Lung microvascular endothelial cell (primary cell): ENCODE measurements around the gene JPT1. TPM values are rescaled to one million over a fixed set of nuclear protein-coding genes. Genes with fewer than 3 reads are reported as not detected.
A peak's percentile ranks its signal among the peaks of the same experiment; 100 is the strongest.

Source experiments
- DNase-seq, 2 donors: peaks; one replicate each; pipeline versions ENCODE4 v3.0.0 to v3.0.0-alpha.2; 2010; ENCODE audit warnings: low read depth in 2 of 2
- total RNA-seq: library from RNA; depleted of rRNA; stranded (reverse); fragments of >200 nt; gene quantifications from 2 replicates; pipeline ENCODE4 v1.2.1, GENCODE V29; 2014

JPT1 gene
- total RNA-seq, 1 donor from 2014 or later: 72.4 TPM

- peak; percentile 64 to 65 for DNase-seq
Observed at GRCh38 chr17:75105126-75106080, 48.9 kb downstream of the JPT1 start.

GRCh38 chr17:75103601-75104554, 50.4 kb downstream of the JPT1 start:
- no peak for DNase-seq

DNA sequence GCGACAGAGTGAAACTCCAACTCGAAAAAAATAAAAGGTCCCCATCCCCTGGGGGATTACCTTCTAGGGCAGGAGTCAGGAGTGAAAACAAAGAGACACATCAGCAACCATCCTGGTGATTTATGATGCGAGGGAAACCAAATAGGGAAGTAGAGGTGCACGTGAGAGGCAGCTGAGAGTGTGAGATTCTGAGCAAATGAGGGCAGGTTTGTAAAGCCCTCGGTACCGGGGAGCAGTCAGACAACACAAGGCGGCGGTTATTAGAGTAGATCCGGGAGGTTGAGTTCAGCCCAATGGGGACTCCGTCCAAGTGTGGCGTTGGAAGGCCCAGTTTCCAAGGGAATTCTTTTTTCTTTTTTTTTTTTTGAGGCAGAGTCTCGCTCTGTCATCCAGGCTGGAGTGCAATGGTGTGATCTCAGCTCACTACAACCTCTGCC, 51.9 kb downstream of the JPT1 start:
- DNase-seq: no peak

- no peak for DNase-seq
Observed at GRCh38 chr17:75099881-75100595, 54.3 kb downstream of the JPT1 start.

DNA sequence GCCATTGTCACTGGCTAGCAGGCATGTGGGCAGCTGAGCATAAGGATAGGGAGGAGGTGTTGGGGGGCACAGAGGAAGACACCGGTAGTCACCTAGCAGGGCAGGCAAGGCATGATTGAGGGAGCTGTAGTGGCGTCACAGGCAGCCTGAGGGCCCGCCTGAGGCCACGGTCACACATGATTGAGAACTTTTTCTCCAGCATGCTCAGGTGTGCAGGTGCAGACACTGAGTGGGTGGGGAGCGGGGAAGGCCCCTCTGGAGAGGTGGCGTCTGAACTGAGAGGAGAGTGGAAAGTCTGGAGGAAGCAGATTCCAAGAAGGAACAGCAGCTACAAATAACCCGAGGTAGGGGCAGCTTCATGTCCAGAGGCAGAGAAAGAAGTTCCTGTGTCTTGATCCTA, 55.5 kb downstream of the JPT1 start:
- no peak for DNase-seq

DNA sequence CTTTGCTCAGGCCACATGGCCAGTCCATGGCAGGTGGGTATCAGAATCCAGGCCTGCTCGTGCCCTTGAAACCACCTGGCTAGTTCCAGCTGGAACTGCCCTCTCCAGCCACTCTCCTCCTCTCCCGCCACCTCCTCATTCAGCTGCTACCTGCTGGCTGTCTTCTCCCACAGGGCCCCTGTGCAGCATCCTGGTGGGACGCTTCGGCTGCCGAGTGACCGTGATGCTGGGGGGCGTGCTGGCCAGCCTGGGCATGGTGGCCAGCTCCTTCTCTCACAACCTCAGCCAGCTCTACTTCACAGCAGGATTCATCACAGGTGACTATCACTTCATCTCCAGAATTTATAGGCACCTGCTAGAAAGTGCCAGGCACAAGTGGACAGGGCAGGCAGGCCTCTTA, 56.4 kb downstream of the JPT1 start:
- no peak for DNase-seq

DNA sequence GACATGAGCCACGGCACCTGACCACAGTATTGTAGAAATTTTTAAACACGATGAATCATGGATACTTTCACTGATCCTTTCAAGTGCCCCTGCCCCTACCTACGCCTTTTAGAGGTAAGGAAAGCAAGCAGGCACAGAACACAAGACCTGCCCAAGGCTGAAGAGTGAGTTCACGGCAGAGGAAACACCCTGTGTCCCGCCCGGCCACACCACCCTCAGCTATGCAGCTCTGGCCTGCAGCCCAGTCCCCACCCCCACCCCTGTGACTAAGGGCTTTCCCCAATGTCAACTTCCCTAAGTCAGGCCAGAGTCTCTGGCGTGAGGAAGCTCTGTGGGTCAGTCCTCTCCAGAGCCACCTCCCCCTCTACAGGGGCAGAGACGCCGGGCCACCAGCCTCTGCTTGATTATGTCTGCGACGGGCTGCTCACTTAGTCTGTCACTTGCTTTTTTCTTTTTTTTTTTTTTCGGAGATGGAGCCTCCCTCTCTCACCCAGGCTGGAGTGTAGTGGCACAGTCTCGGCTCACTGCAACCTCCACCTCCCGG, 58.2 kb downstream of the JPT1 start:
- DNase-seq: peak; percentile 76 to 85

- DNase-seq: no peak
Observed at GRCh38 chr17:75094871-75095399, 59.4 kb downstream of the JPT1 start.

DNA sequence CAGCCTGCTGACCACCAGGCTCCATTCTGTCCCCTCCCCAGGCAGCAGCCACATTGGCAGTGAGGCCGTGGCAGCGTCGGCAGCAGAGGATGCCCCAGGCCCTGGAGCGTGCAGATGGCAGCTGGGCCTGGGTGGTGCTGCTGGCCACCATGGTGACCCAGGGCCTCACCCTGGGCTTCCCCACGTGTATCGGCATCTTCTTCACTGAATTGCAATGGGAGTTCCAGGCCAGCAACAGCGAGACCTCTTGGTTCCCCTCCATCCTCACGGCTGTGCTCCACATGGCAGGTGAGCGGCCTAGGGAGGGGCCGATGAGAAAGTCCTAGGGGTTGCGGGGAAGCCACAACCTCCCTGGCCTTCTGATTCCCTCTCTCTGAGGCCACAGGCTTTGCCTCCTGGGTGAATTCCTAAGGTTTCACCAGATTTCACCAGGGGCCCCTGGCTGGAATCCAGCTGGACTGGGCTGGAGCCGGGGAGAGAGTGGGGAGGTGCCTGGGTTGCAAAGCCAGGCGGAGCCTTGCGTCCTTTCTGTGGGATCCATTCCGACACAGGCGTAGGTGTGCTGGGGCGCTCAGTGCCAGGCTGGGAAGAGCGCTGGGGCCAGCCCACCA, 60.7 kb downstream of the JPT1 start:
- no peak for DNase-seq

GRCh38 chr17:75091855-75092327, 62.4 kb downstream of the JPT1 start:
- DNase-seq: no peak

GRCh38 chr17:75090871-75091854, 63.1 kb downstream of the JPT1 start:
- DNase-seq: peak in 1 of 2 donors; percentile 12

DNA sequence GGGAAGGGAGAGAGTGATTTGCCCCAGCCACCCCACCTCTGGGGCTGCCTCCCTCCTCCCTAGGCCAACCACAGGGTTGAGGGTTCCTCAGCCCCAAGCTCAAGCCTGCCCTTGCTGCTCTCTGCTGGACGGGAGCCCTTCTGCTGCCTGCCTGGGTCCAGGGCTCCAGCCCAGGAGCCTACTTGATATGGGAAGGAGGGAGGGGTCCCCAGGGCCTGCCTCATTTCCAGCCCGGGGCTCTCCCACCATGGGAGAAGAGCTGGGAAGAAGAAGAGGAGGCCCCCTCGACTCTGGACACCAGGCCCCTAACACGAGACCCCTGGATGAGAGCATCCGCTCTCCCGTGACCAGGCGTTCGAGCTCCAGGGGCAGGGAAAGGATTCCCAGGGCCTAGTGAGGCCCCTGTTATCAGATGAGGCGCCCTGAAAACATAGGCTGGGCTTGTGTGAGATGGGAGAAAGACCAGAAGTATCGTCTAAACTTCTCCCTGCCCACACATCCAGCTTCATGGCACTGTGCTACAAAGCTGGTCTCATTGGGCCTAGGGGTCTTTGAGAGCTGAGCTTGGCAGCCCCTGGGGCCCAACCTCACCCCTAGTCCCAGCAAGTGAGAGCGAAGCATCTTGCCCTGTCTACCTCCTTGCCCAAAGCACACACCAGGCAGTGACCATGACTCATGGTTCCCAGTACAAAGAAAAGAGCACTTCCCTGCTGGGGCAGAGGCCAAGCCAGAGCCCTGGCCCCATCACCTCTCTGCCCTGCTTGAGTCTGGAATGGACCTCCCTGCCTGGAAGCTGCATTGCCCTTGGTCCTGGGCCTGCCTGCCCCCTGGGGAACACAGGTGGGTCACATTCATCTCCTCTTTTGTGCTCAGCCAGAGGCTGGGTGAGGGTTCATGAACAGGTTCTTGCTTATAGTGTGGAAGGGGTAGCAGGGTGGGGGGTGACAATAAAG, 65.6 kb downstream of the JPT1 start:
- peak; percentile 40 to 64 for DNase-seq

DNA sequence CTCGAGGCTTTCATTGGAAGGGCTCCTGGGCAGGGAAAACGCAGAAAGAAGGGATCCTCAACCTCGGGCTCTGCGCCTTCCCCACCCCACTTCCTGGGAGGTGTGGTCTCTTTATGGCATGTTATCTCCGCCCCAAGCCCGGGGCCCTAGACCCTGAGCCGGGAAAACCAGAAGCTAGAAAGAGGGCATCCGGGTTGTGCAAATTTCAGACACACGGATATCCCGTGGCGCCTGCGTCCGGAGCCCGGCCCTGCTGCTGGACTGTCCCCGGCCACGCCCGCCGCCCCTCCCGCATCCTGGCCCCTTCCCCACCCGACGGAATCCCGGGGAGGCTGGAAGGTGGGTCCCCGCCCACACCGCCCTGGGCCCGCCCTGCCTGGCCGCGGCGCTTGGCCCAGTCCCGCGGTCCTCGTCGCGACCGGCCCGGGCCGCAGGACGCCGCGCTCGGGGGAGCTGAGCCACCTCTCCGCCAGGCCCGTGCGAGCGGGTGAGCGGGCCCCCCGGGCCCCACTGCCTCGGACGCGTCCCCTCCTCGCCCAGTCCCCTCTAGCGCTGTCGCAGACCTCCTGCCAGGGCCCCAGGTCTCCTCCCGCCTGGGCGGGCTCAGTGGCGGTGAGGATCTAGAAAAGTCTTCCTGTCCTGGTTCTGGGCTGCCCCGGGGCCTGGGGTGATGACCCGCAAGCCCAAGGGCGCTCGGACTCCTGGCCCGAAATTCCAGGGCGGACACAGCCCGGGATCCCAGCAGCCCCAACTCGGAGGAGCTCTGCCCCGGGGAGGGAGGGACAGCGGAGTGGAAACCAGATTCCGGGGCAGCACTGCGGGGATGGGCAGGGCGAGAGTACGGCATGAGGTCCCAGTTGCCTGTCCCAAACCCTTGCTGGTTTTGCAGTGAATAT, 66.5 kb downstream of the JPT1 start, which contains the start of gene SLC16A5:
TSS of gene SLC16A5 (plus strand) at position 397 of the 896 bp plus-strand sequence. CDS start 5,683 bp downstream, outside the sequence.
- DNase-seq: peak; percentile 72 to 94

GRCh38 chr17:75087182-75087557, 67.1 kb downstream of the JPT1 start:
- DNase-seq: no peak

GRCh38 chr17:75086496-75087181, 67.7 kb downstream of the JPT1 start:
- no peak for DNase-seq
